KMS-11 (cell line): Measurements from ENCODE around the gene WBP11.

Experiments used
- H2AFZ ChIP-seq: fragments of 200-600 bp; sonication (generic); 2 replicates; pipeline ENCODE4 v1.6.1; 2016; ENCODE audit warnings: antibody characterized with exemption, mixed run types, low read depth
- H3K27ac ChIP-seq: fragments of 200-600 bp; sonication (generic); 2 replicates; pipeline ENCODE4 v1.6.1; 2016; ENCODE audit warnings: mild to moderate bottlenecking, mixed run types
- H3K27me3 ChIP-seq: fragments of 200-600 bp; sonication (generic); 2 replicates; pipeline ENCODE4 v1.6.1; 2017; ENCODE audit warnings: mild to moderate bottlenecking, low read depth, mixed run types, moderate library complexity; ENCODE audit not compliant: insufficient read depth
- H3K36me3 ChIP-seq: fragments of 200-600 bp; sonication (generic); 2 replicates; pipeline ENCODE4 v1.6.1; 2017; ENCODE audit warnings: mild to moderate bottlenecking, mixed run types; ENCODE audit not compliant: insufficient read depth
- H3K4me1 ChIP-seq: fragments of 200-600 bp; sonication (generic); 2 replicates; pipeline ENCODE4 v1.6.1; 2016; ENCODE audit warnings: mild to moderate bottlenecking, low read depth, mixed run types; ENCODE audit not compliant: poor library complexity, severe bottlenecking
- H3K4me2 ChIP-seq: fragments of 200-600 bp; sonication (generic); 2 replicates; pipeline ENCODE4 v1.7.0; 2016; ENCODE audit warnings: mild to moderate bottlenecking, mixed run types
- H3K4me3 ChIP-seq: fragments of 200-600 bp; sonication (generic); IDR thresholded peaks from 2 replicates; pipeline ENCODE4 v1.6.1; 2017; ENCODE audit warnings: low read depth, low read length, mixed read lengths; ENCODE audit not compliant: insufficient read depth
- H3K79me2 ChIP-seq: fragments of 200-600 bp; sonication (generic); 2 replicates; pipeline ENCODE4 v1.6.1; 2016; ENCODE audit warnings: low read depth, mixed run types; ENCODE audit not compliant: insufficient read depth
- H3K9ac ChIP-seq: fragments of 200-600 bp; sonication (generic); 2 replicates; pipeline ENCODE4 v1.6.1; 2016; ENCODE audit warnings: mild to moderate bottlenecking, mixed run types
- H4K20me1 ChIP-seq: fragments of 200-600 bp; sonication (generic); 2 replicates; pipeline ENCODE4 v1.6.1; 2016; ENCODE audit warnings: mild to moderate bottlenecking, mixed run types; ENCODE audit not compliant: insufficient read depth
- CTCF ChIP-seq: fragments of 200-600 bp; sonication (generic); conservative IDR thresholded peaks from 2 replicates; pipeline ENCODE4 v1.6.1; 2017; ENCODE audit warnings: low read depth, mild to moderate bottlenecking, antibody characterized with exemption, low read length, moderate library complexity, mixed read lengths

WBP11 gene

GRCh38 chr12:14795028-14795448, 8.2 kb downstream of the WBP11 start:
- Histone ChIP-seq H3K4me3 (no peak overlapping the region), H2AFZ (no peak overlapping the region), H3K36me3 (peaks cover 23% of the 10 kb centered on the region; the same call in 1 of the 2 replicates), H3K4me2 (no peak overlapping the region), H3K79me2 (peaks cover 12% of the 10 kb centered on the region; the same call in 1 of the 2 replicates), H3K4me1 (no peaks in the 10 kb centered on the region), H3K27ac (no peak overlapping the region), H4K20me1 (no peaks in the 10 kb centered on the region), H3K27me3 (no peaks in the 10 kb centered on the region), H3K9ac (no peak overlapping the region)
- TF ChIP-seq CTCF: no peak

- no peaks in the 10 kb centered on the region for H3K4me1 ChIP-seq
- no peak overlapping the region for H3K4me3 ChIP-seq
- H3K27me3 ChIP-seq: no peaks in the 10 kb centered on the region
- TF ChIP-seq CTCF: no peak
- no peak overlapping the region for H2AFZ ChIP-seq
- peaks cover 20% of the 10 kb centered on the region; the same call in 1 of the 2 replicates for H3K36me3 ChIP-seq
- no peak overlapping the region for H3K4me2 ChIP-seq
- no peak overlapping the region for H3K27ac ChIP-seq
- no peak overlapping the region for H3K9ac ChIP-seq
- H4K20me1 ChIP-seq: no peaks in the 10 kb centered on the region
- H3K79me2 ChIP-seq: no peaks in the 10 kb centered on the region
These were observed 17.7 kb downstream of the WBP11 start for GRCh38 chr12:14785568-14785967.

- no peak overlapping the region for H3K4me3 ChIP-seq
- no peaks in the 10 kb centered on the region for H3K27me3 ChIP-seq
- peaks cover 14% of the 10 kb centered on the region; the same call in 1 of the 2 replicates for H3K36me3 ChIP-seq
- H2AFZ ChIP-seq: no peak overlapping the region
- TF ChIP-seq CTCF: no peak
- no peak overlapping the region for H3K9ac ChIP-seq
- H3K4me1 ChIP-seq: no peaks in the 10 kb centered on the region
- H3K4me2 ChIP-seq: no peak overlapping the region
- no peaks in the 10 kb centered on the region for H3K79me2 ChIP-seq
- H3K27ac ChIP-seq: no peak overlapping the region
- no peaks in the 10 kb centered on the region for H4K20me1 ChIP-seq
These were observed 18.8 kb downstream of the WBP11 start for GRCh38 chr12:14784471-14784870.

- no peaks in the 10 kb centered on the region for H3K27me3 ChIP-seq
These were observed 20.5 kb downstream of the WBP11 start for GRCh38 chr12:14782756-14783155.

More at GRCh38 chr12:14782756-14783155, 20.5 kb downstream of the WBP11 start:
- Histone ChIP-seq H3K27ac (no peak overlapping the region), H3K36me3 (peaks cover 7% of the 10 kb centered on the region; the same call in 1 of the 2 replicates), H3K4me2 (no peak overlapping the region), H3K4me3 (no peak overlapping the region), H3K4me1 (no peaks in the 10 kb centered on the region), H2AFZ (no peak overlapping the region), H3K9ac (no peak overlapping the region), H3K79me2 (no peaks in the 10 kb centered on the region), H4K20me1 (no peaks in the 10 kb centered on the region)
- no peak for TF ChIP-seq CTCF
